Mesendoderm (in vitro differentiated cells): ENCODE results near the gene PDE11A.

Source experiments
- DNase-seq: peaks from one replicate; pipeline ENCODE4 v3.0.0; 2013
- H2AK5ac ChIP-seq: 2 replicates; pipeline ENCODE4 v1.6.1; 2013; ENCODE audit warnings: low read length, inconsistent platforms
- H2BK120ac ChIP-seq: 2 replicates; pipeline ENCODE4 v1.6.1; 2013; ENCODE audit warnings: low read depth, mild to moderate bottlenecking, low read length, moderate library complexity, mixed read lengths
- H2BK15ac ChIP-seq: replicated peaks from 2 replicates; pipeline ENCODE4 v1.6.1; 2013; ENCODE audit warnings: low read depth, mild to moderate bottlenecking, moderate library complexity
- H2BK5ac ChIP-seq: 2 replicates; pipeline ENCODE4 v1.6.1; 2013; ENCODE audit warnings: low read length, inconsistent platforms
- H3K18ac ChIP-seq: 2 replicates; pipeline ENCODE4 v1.6.1; 2013; ENCODE audit warnings: mild to moderate bottlenecking, low read length, mixed read lengths
- H3K23ac ChIP-seq: one replicate; pipeline ENCODE4 v1.6.1; 2013; ENCODE audit warnings: low read length
- H3K27ac ChIP-seq: 2 replicates; pipeline ENCODE4 v1.5.1; 2013; ENCODE audit warnings: low read depth, mild to moderate bottlenecking, inconsistent platforms, low read length, moderate library complexity
- H3K27me3 ChIP-seq: 2 replicates; pipeline ENCODE4 v1.6.1; 2013; ENCODE audit warnings: low read length, control low read depth, mild to moderate bottlenecking, inconsistent platforms; ENCODE audit not compliant: insufficient read depth, poor library complexity
- H3K36me3 ChIP-seq: 2 replicates; pipeline ENCODE4 v1.6.1; 2013; ENCODE audit warnings: low read length, inconsistent platforms; ENCODE audit not compliant: control insufficient read depth, insufficient read depth
- H3K4ac ChIP-seq: one replicate; pipeline ENCODE4 v1.6.1; 2013; ENCODE audit warnings: low read depth, mild to moderate bottlenecking, low read length, moderate library complexity
- H3K4me1 ChIP-seq: 2 replicates; pipeline ENCODE4 v1.6.1; 2013; ENCODE audit warnings: low read depth, low read length, inconsistent platforms; ENCODE audit not compliant: control insufficient read depth
- H3K4me2 ChIP-seq: 2 replicates; pipeline ENCODE4 v1.6.1; 2013; ENCODE audit warnings: low read length
- H3K4me3 ChIP-seq: 2 replicates; pipeline ENCODE4 v1.5.1; 2013; ENCODE audit warnings: mild to moderate bottlenecking, low read length
- H3K56ac ChIP-seq: one replicate; pipeline ENCODE4 v1.6.1; 2013; ENCODE audit warnings: low read length
- H3K79me1 ChIP-seq: 2 replicates; pipeline ENCODE4 v1.6.1; 2013; ENCODE audit warnings: low read length, inconsistent platforms
- H3K79me2 ChIP-seq: 2 replicates; pipeline ENCODE4 v1.6.1; 2013; ENCODE audit warnings: mild to moderate bottlenecking, low read length; ENCODE audit not compliant: control insufficient read depth, insufficient read depth
- H3K9ac ChIP-seq: 2 replicates; pipeline ENCODE4 v1.6.1; 2013; ENCODE audit warnings: low read length, inconsistent platforms
- H4K5ac ChIP-seq: one replicate; pipeline ENCODE4 v1.6.1; 2013; ENCODE audit warnings: low read length
- H4K8ac ChIP-seq: one replicate; pipeline ENCODE4 v1.6.1; 2013; ENCODE audit warnings: low read depth, mild to moderate bottlenecking, control low read depth, low read length, moderate library complexity
- WGBS: extraction: QIAGEN DNeasy Blood & Tissue Kit; methylation state at CpG from one replicate; pipeline ENCODE4 v1.1.7; 2013; ENCODE audit warnings: low lambda C conversion rate, missing lambda C conversion rate; ENCODE audit not compliant: insufficient coverage; ENCODE audit errors: extremely low coverage; 5-methylcytosine and 5-hydroxymethylcytosine counted together

Gene PDE11A

GRCh38 chr2:177733322-177733855 lies 339.2 kb downstream of the PDE11A start:
- no peak overlapping the region for H2BK120ac ChIP-seq
- no peak overlapping the region for H3K27ac ChIP-seq
- no peak overlapping the region for H2BK15ac ChIP-seq
- no peak overlapping the region for H3K18ac ChIP-seq
- H3K4me3 ChIP-seq, result no peak overlapping the region
- H2BK5ac ChIP-seq, result no peak overlapping the region
- no CpG with 5 or more reads among the region's 2 CpGs for WGBS
- H3K79me2 ChIP-seq, result no peaks in the 10 kb centered on the region
- no peak overlapping the region for H3K9ac ChIP-seq
- H4K8ac ChIP-seq, result no peak overlapping the region
- no peak overlapping the region for H2AK5ac ChIP-seq
- H3K36me3 ChIP-seq, result no peaks in the 10 kb centered on the region
- H3K4me2 ChIP-seq, result no peak overlapping the region
- H3K79me1 ChIP-seq, result no peaks in the 10 kb centered on the region
- no peak overlapping the region for H4K5ac ChIP-seq
- H3K4me1 ChIP-seq, result no peaks in the 10 kb centered on the region
- H3K23ac ChIP-seq, result no peak overlapping the region
- no peak overlapping the region for H3K56ac ChIP-seq
- no peak overlapping the region for H3K4ac ChIP-seq
- H3K27me3 ChIP-seq, result peaks cover 11% of the 10 kb centered on the region
- DNase-seq, result no peak

- Histone ChIP-seq H3K79me2 (no peaks in the 10 kb centered on the region), H3K79me1 (no peaks in the 10 kb centered on the region), H2AK5ac (no peak overlapping the region), H4K5ac (no peak overlapping the region), H3K4me1 (no peaks in the 10 kb centered on the region), H3K36me3 (no peaks in the 10 kb centered on the region), H3K9ac (no peak overlapping the region), H3K27me3 (peaks cover 11% of the 10 kb centered on the region), H4K8ac (no peak overlapping the region), H2BK15ac (no peak overlapping the region), H2BK5ac (no peak overlapping the region), H3K23ac (no peak overlapping the region), H3K27ac (no peak overlapping the region), H3K4me3 (no peak overlapping the region), H3K56ac (no peak overlapping the region), H3K4me2 (no peak overlapping the region), H2BK120ac (no peak overlapping the region), H3K4ac (no peak overlapping the region), H3K18ac (no peak overlapping the region)
- WGBS, result no CpG with 5 or more reads among the region's 3 CpGs
- DNase-seq, result peak; percentile 73
Measured at GRCh38 chr2:177731384-177731783, 341.2 kb downstream of the PDE11A start.

- no peaks in the 10 kb centered on the region for H3K36me3 ChIP-seq
- H2BK5ac ChIP-seq, result no peak overlapping the region
- no peak overlapping the region for H3K4me3 ChIP-seq
- H3K4ac ChIP-seq, result no peak overlapping the region
- H3K27ac ChIP-seq, result no peak overlapping the region
- no peak overlapping the region for H4K5ac ChIP-seq
- H3K79me2 ChIP-seq, result no peaks in the 10 kb centered on the region
- no peak overlapping the region for H2AK5ac ChIP-seq
- no CpG with 5 or more reads among the region's 2 CpGs for WGBS
- no peaks in the 10 kb centered on the region for H3K4me1 ChIP-seq
- no peak overlapping the region for H2BK120ac ChIP-seq
- H3K23ac ChIP-seq, result no peak overlapping the region
- no peak overlapping the region for H3K18ac ChIP-seq
- no peak for DNase-seq
- H3K79me1 ChIP-seq, result no peaks in the 10 kb centered on the region
- H4K8ac ChIP-seq, result no peak overlapping the region
- H3K4me2 ChIP-seq, result no peak overlapping the region
- peaks cover 11% of the 10 kb centered on the region for H3K27me3 ChIP-seq
- no peak overlapping the region for H2BK15ac ChIP-seq
- H3K9ac ChIP-seq, result no peak overlapping the region
- H3K56ac ChIP-seq, result no peak overlapping the region
Measured at GRCh38 chr2:177730792-177731191, 341.8 kb downstream of the PDE11A start.

- Histone ChIP-seq H4K5ac (no peak overlapping the region), H3K27me3 (peaks cover 11% of the 10 kb centered on the region), H2BK15ac (no peak overlapping the region), H3K23ac (no peak overlapping the region), H3K18ac (no peak overlapping the region), H3K4ac (no peak overlapping the region), H3K4me1 (no peaks in the 10 kb centered on the region), H3K56ac (no peak overlapping the region), H2AK5ac (no peak overlapping the region), H3K4me2 (no peak overlapping the region), H3K27ac (no peak overlapping the region), H2BK5ac (no peak overlapping the region), H3K4me3 (no peak overlapping the region), H3K79me1 (no peaks in the 10 kb centered on the region), H4K8ac (no peak overlapping the region), H3K9ac (no peak overlapping the region), H2BK120ac (no peak overlapping the region), H3K79me2 (no peaks in the 10 kb centered on the region), H3K36me3 (no peaks in the 10 kb centered on the region)
- no CpG with 5 or more reads among the region's 3 CpGs for WGBS
- no peak for DNase-seq
Measured at GRCh38 chr2:177730363-177730762, 342.2 kb downstream of the PDE11A start.

GRCh38 chr2:177728920-177729319 lies 343.7 kb downstream of the PDE11A start:
- Histone ChIP-seq H2BK120ac (no peak overlapping the region), H3K79me1 (no peaks in the 10 kb centered on the region), H3K4ac (no peak overlapping the region), H3K27me3 (peaks cover 9% of the 10 kb centered on the region), H3K79me2 (no peaks in the 10 kb centered on the region), H4K8ac (no peak overlapping the region), H3K36me3 (no peaks in the 10 kb centered on the region), H3K9ac (no peak overlapping the region), H4K5ac (no peak overlapping the region), H2BK15ac (no peak overlapping the region), H3K4me1 (no peaks in the 10 kb centered on the region), H3K4me2 (no peak overlapping the region), H3K4me3 (no peak overlapping the region), H3K23ac (no peak overlapping the region), H3K27ac (no peak overlapping the region), H2BK5ac (no peak overlapping the region), H3K56ac (no peak overlapping the region), H3K18ac (no peak overlapping the region), H2AK5ac (no peak overlapping the region)
- DNase-seq, result no peak
- WGBS, result no CpG with 5 or more reads among the region's 2 CpGs

GRCh38 chr2:177728399-177728765 lies 344.2 kb downstream of the PDE11A start:
- no peaks in the 10 kb centered on the region for H3K36me3 ChIP-seq
- no peaks in the 10 kb centered on the region for H3K4me1 ChIP-seq
- no peak overlapping the region for H3K9ac ChIP-seq
- no peak overlapping the region for H3K27ac ChIP-seq
- H3K23ac ChIP-seq, result no peak overlapping the region
- no peak overlapping the region for H3K4me3 ChIP-seq
- no peak overlapping the region for H4K5ac ChIP-seq
- no peak for DNase-seq
- H2BK5ac ChIP-seq, result no peak overlapping the region
- peaks cover 9% of the 10 kb centered on the region for H3K27me3 ChIP-seq
- no peaks in the 10 kb centered on the region for H3K79me1 ChIP-seq
- WGBS, result no CpG with 5 or more reads among the region's 4 CpGs
- H3K18ac ChIP-seq, result no peak overlapping the region
- H2BK120ac ChIP-seq, result no peak overlapping the region
- H3K4me2 ChIP-seq, result no peak overlapping the region
- no peak overlapping the region for H4K8ac ChIP-seq
- H2AK5ac ChIP-seq, result no peak overlapping the region
- no peak overlapping the region for H3K56ac ChIP-seq
- H2BK15ac ChIP-seq, result no peak overlapping the region
- no peaks in the 10 kb centered on the region for H3K79me2 ChIP-seq
- no peak overlapping the region for H3K4ac ChIP-seq
